ENCODE measurements around the gene GNB1. TPM values are rescaled to one million over a fixed set of nuclear protein-coding genes. Genes with fewer than 3 reads are reported as not detected.
"Not testable (repeated sequence)": the region's sequence is repeated elsewhere in the genome, so short reads cannot be mapped to it uniquely, and the experiment has no call there.

The GNB1 gene
- total RNA-seq = 338 TPM

- DNase-seq (ENCODE audit: low spot score) = peak; percentile 91
Measured at GRCh38 chr1:1890506-1891348, at the start of gene GNB1. GNB1 (minus strand) TSS chr1:1891087; CDS start chr1:1825453, 65,634 bp downstream.

GRCh38 chr1:1940123-1940425 lies 49.2 kb upstream of the GNB1 start:
- DNase-seq (ENCODE audit: low spot score) = no peak

- DNase-seq (ENCODE audit: low spot score) = no peak
Measured at GRCh38 chr1:1939296-1940122, 48.6 kb upstream of the GNB1 start.

- no peak for DNase-seq (ENCODE audit: low spot score)
Measured at GRCh38 chr1:1938613-1939295, 47.9 kb upstream of the GNB1 start.

- no peak for DNase-seq (ENCODE audit: low spot score)
Measured at GRCh38 chr1:1938276-1938573, 47.3 kb upstream of the GNB1 start.

GRCh38 chr1:1937549-1938275 lies 46.8 kb upstream of the GNB1 start:
- DNase-seq (ENCODE audit: low spot score) = no peak

- no peak for DNase-seq (ENCODE audit: low spot score)
Measured at GRCh38 chr1:1937061-1937460, 46.2 kb upstream of the GNB1 start.

- not testable (repeated sequence) for DNase-seq (ENCODE audit: low spot score)
Measured at GRCh38 chr1:1934848-1935247, 44.0 kb upstream of the GNB1 start.

GRCh38 chr1:1929639-1930545 lies 39.0 kb upstream of the GNB1 start:
- DNase-seq (ENCODE audit: low spot score) = no peak

GRCh38 chr1:1929102-1929638 lies 38.3 kb upstream of the GNB1 start:
- no peak for DNase-seq (ENCODE audit: low spot score)

GRCh38 chr1:1928231-1929101 lies 37.6 kb upstream of the GNB1 start:
- DNase-seq (ENCODE audit: low spot score) = no peak

- no peak for DNase-seq (ENCODE audit: low spot score)
Measured at GRCh38 chr1:1927751-1928150, 36.9 kb upstream of the GNB1 start.

- no peak for DNase-seq (ENCODE audit: low spot score)
Measured at GRCh38 chr1:1926886-1927660, 36.2 kb upstream of the GNB1 start.

GRCh38 chr1:1926346-1926811 lies 35.5 kb upstream of the GNB1 start:
- DNase-seq (ENCODE audit: low spot score) = no peak

GRCh38 chr1:1925437-1926345 lies 34.8 kb upstream of the GNB1 start:
- no peak for DNase-seq (ENCODE audit: low spot score)

- DNase-seq (ENCODE audit: low spot score) = no peak
Measured at GRCh38 chr1:1924849-1925248, 34.0 kb upstream of the GNB1 start.

GRCh38 chr1:1924386-1924785 lies 33.5 kb upstream of the GNB1 start:
- DNase-seq (ENCODE audit: low spot score) = no peak
